WTC11 (cell line): ENCODE measurements around the gene ATP11A. TPM values are rescaled to one million over a fixed set of nuclear protein-coding genes. Genes with fewer than 3 reads are reported as not detected.

Experiments
- ATAC-seq: fragments of 200-7000 bp; cut with Tn5 transposase; 2 replicates; pipeline ENCODE4 v1.10.0; 2021; ENCODE audit warnings: mild to moderate bottlenecking, moderate library complexity
- CTCF ChIA-PET: fragments of 300-600 bp; sonication (Branson Sonifier 250); formaldehyde crosslinking; loops from one replicate; lab custom pipeline; 2021; ENCODE audit warnings: antibody characterized with exemption; lab: Charles Lee
- POLR2A ChIA-PET: fragments of 350-600 bp; sonication (Branson Sonifier 250); formaldehyde crosslinking; loops from one replicate; lab custom pipeline; 2021; ENCODE audit warnings: antibody characterized with exemption; lab: Charles Lee
- DNase-seq: peaks from one replicate; pipeline ENCODE4 v3.0.0; 2021; ENCODE audit warnings: low spot score
- H3K27ac Mint-ChIP-seq: 2 replicates; pipeline ENCODE4 v1.8.0; 2021; ENCODE audit warnings: mixed read lengths
- H3K27me3 Mint-ChIP-seq: 2 replicates; pipeline ENCODE4 v1.8.0; 2021; ENCODE audit warnings: low read depth, mild to moderate bottlenecking, moderate library complexity, mixed read lengths
- H3K36me3 Mint-ChIP-seq: 2 replicates; pipeline ENCODE4 v1.8.0; 2021; ENCODE audit warnings: mixed read lengths
- H3K4me1 Mint-ChIP-seq: 2 replicates; pipeline ENCODE4 v1.8.0; 2022; ENCODE audit warnings: mixed read lengths
- H3K4me3 Mint-ChIP-seq: 2 replicates; pipeline ENCODE4 v1.8.0; 2021; ENCODE audit warnings: mild to moderate bottlenecking, moderate library complexity, mixed read lengths
- H3K9me3 Mint-ChIP-seq: 2 replicates; pipeline ENCODE4 v1.8.0; 2021; ENCODE audit warnings: mixed read lengths
- GRHL2 ChIP-seq: fragments of 250-450 bp; sonication (Bioruptor Pico); IDR thresholded peaks from 2 replicates; pipeline ENCODE4 v1.8.0; 2022; ENCODE audit warnings: mild to moderate bottlenecking, moderate library complexity; ENCODE audit not compliant: insufficient replicate concordance, severe bottlenecking
- SMAD4 ChIP-seq: sonication (generic); formaldehyde crosslinking; IDR thresholded peaks from 2 replicates; pipeline ENCODE4 v1.8.0; 2022; ENCODE audit warnings: mild to moderate bottlenecking, missing genetic modification reagents
- TCF7 ChIP-seq: sonication (generic); formaldehyde crosslinking; IDR thresholded peaks from 2 replicates; pipeline ENCODE4 v1.8.0; 2022; ENCODE audit warnings: mild to moderate bottlenecking, low read depth, missing genetic modification reagents, moderate library complexity
- TEAD1 ChIP-seq: sonication (generic); formaldehyde crosslinking; IDR thresholded peaks from 2 replicates; pipeline ENCODE4 v1.8.0; 2022; ENCODE audit warnings: mild to moderate bottlenecking, missing genetic modification reagents
- TEAD4 ChIP-seq: sonication (generic); formaldehyde crosslinking; IDR thresholded peaks from 2 replicates; pipeline ENCODE4 v1.8.0; 2022; ENCODE audit warnings: mild to moderate bottlenecking, missing genetic modification reagents
- ZNF396 ChIP-seq: fragments of 250-450 bp; sonication (Bioruptor Pico); IDR thresholded peaks from 2 replicates; pipeline ENCODE4 v1.8.0; 2021; ENCODE audit warnings: mild to moderate bottlenecking, moderate library complexity, borderline replicate concordance
- total RNA-seq: library from RNA; stranded (reverse); gene quantifications from 3 replicates; pipeline ENCODE4 v1.2.3, GENCODE V29; 2021
- TF ChIP-seq, protein P1 (sequence below): sonication (generic); formaldehyde crosslinking; IDR thresholded peaks from 2 replicates; pipeline ENCODE4 v1.8.1; 2023; ENCODE audit warnings: mild to moderate bottlenecking, missing genetic modification reagents, borderline replicate concordance
- TF ChIP-seq, protein P2 (sequence below): sonication (generic); formaldehyde crosslinking; IDR thresholded peaks from 2 replicates; pipeline ENCODE4 v1.8.1; 2022; ENCODE audit warnings: mild to moderate bottlenecking, moderate library complexity, missing genetic modification reagents
- TF ChIP-seq, protein P3 (sequence below): fragments of 250-450 bp; sonication (Bioruptor Pico); IDR thresholded peaks from 2 replicates; pipeline ENCODE4 v1.8.0; 2021; ENCODE audit warnings: mild to moderate bottlenecking
- TF ChIP-seq, protein P4 (sequence below): sonication (generic); formaldehyde crosslinking; IDR thresholded peaks from 2 replicates; pipeline ENCODE4 v1.8.0; 2023; ENCODE audit warnings: missing genetic modification reagents, mild to moderate bottlenecking, borderline replicate concordance
- TF ChIP-seq, protein P5 (sequence below): fragments of 250-450 bp; sonication (Bioruptor Pico); IDR thresholded peaks from 2 replicates; pipeline ENCODE4 v1.9.0; 2021; ENCODE audit warnings: mild to moderate bottlenecking, borderline replicate concordance
- TF ChIP-seq, protein P6 (sequence below): sonication (generic); formaldehyde crosslinking; conservative IDR thresholded peaks from 2 replicates; pipeline ENCODE4 v1.8.1; 2023; ENCODE audit warnings: mild to moderate bottlenecking, low read depth, missing genetic modification reagents, moderate library complexity

The ATP11A gene
- total RNA-seq, 1 experiment from 2014 or later = 100 TPM

DNA sequence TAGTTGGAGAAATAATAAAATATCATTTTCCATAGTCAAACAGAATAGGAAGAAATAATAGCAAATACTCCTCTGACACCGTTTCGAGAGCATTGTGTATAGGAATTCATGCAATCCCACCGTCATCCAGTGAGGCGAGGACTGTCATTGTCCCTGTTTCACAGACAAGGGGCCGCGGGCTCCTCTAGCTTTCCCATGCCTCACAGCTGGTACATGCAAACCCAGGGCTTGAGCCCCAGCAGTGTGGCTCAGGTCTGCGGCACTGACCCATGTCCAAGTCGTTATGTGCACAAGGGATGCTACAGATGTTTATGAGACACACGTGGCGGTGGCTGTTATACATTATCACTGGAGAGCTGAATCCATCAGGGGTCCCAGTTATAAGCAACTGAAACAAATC lies 18.5 kb upstream of the ATP11A start:
- Mint-ChIP-seq H3K4me1 (peaks cover 33% of the 10 kb centered on the region), H3K4me3 (no peak overlapping the region), H3K36me3 (no peaks in the 10 kb centered on the region), H3K27ac (no peak overlapping the region), H3K27me3 (peaks cover 19% of the 10 kb centered on the region), H3K9me3 (no peaks in the 10 kb centered on the region)
- ChIA-PET POLR2A (no interaction called here), CTCF (interaction anchor here (0.9 to 1.1 kb wide), 3 partner anchors 31 to 260 kb away, joined by 3 to 4 read pairs (median 4); no protein-coding TSS in a partner anchor)
- ATAC-seq = no peak
- DNase-seq = no peak
- TF ChIP-seq, protein P1, sequence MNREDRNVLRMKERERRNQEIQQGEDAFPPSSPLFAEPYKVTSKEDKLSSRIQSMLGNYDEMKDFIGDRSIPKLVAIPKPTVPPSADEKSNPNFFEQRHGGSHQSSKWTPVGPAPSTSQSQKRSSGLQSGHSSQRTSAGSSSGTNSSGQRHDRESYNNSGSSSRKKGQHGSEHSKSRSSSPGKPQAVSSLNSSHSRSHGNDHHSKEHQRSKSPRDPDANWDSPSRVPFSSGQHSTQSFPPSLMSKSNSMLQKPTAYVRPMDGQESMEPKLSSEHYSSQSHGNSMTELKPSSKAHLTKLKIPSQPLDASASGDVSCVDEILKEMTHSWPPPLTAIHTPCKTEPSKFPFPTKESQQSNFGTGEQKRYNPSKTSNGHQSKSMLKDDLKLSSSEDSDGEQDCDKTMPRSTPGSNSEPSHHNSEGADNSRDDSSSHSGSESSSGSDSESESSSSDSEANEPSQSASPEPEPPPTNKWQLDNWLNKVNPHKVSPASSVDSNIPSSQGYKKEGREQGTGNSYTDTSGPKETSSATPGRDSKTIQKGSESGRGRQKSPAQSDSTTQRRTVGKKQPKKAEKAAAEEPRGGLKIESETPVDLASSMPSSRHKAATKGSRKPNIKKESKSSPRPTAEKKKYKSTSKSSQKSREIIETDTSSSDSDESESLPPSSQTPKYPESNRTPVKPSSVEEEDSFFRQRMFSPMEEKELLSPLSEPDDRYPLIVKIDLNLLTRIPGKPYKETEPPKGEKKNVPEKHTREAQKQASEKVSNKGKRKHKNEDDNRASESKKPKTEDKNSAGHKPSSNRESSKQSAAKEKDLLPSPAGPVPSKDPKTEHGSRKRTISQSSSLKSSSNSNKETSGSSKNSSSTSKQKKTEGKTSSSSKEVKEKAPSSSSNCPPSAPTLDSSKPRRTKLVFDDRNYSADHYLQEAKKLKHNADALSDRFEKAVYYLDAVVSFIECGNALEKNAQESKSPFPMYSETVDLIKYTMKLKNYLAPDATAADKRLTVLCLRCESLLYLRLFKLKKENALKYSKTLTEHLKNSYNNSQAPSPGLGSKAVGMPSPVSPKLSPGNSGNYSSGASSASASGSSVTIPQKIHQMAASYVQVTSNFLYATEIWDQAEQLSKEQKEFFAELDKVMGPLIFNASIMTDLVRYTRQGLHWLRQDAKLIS (CRISPR knock-in tag) = no peak
- TF ChIP-seq TEAD4 = no peak
- no peak for TF ChIP-seq ZNF396
- no peak for TF ChIP-seq TEAD1 (CRISPR knock-in tag)
- no peak for TF ChIP-seq SMAD4 (CRISPR knock-in tag)
- TF ChIP-seq, protein P2, sequence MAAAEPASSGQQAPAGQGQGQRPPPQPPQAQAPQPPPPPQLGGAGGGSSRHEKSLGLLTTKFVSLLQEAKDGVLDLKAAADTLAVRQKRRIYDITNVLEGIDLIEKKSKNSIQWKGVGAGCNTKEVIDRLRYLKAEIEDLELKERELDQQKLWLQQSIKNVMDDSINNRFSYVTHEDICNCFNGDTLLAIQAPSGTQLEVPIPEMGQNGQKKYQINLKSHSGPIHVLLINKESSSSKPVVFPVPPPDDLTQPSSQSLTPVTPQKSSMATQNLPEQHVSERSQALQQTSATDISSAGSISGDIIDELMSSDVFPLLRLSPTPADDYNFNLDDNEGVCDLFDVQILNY = no peak
- TF ChIP-seq, protein P3, sequence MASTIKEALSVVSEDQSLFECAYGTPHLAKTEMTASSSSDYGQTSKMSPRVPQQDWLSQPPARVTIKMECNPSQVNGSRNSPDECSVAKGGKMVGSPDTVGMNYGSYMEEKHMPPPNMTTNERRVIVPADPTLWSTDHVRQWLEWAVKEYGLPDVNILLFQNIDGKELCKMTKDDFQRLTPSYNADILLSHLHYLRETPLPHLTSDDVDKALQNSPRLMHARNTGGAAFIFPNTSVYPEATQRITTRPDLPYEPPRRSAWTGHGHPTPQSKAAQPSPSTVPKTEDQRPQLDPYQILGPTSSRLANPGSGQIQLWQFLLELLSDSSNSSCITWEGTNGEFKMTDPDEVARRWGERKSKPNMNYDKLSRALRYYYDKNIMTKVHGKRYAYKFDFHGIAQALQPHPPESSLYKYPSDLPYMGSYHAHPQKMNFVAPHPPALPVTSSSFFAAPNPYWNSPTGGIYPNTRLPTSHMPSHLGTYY (CRISPR knock-in tag) = no peak
- TF ChIP-seq, protein P4, sequence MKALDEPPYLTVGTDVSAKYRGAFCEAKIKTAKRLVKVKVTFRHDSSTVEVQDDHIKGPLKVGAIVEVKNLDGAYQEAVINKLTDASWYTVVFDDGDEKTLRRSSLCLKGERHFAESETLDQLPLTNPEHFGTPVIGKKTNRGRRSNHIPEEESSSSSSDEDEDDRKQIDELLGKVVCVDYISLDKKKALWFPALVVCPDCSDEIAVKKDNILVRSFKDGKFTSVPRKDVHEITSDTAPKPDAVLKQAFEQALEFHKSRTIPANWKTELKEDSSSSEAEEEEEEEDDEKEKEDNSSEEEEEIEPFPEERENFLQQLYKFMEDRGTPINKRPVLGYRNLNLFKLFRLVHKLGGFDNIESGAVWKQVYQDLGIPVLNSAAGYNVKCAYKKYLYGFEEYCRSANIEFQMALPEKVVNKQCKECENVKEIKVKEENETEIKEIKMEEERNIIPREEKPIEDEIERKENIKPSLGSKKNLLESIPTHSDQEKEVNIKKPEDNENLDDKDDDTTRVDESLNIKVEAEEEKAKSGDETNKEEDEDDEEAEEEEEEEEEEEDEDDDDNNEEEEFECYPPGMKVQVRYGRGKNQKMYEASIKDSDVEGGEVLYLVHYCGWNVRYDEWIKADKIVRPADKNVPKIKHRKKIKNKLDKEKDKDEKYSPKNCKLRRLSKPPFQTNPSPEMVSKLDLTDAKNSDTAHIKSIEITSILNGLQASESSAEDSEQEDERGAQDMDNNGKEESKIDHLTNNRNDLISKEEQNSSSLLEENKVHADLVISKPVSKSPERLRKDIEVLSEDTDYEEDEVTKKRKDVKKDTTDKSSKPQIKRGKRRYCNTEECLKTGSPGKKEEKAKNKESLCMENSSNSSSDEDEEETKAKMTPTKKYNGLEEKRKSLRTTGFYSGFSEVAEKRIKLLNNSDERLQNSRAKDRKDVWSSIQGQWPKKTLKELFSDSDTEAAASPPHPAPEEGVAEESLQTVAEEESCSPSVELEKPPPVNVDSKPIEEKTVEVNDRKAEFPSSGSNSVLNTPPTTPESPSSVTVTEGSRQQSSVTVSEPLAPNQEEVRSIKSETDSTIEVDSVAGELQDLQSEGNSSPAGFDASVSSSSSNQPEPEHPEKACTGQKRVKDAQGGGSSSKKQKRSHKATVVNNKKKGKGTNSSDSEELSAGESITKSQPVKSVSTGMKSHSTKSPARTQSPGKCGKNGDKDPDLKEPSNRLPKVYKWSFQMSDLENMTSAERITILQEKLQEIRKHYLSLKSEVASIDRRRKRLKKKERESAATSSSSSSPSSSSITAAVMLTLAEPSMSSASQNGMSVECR (CRISPR knock-in tag) = no peak
- no peak for TF ChIP-seq TCF7 (CRISPR knock-in tag)
- TF ChIP-seq GRHL2 = no peak
- TF ChIP-seq, protein P5, sequence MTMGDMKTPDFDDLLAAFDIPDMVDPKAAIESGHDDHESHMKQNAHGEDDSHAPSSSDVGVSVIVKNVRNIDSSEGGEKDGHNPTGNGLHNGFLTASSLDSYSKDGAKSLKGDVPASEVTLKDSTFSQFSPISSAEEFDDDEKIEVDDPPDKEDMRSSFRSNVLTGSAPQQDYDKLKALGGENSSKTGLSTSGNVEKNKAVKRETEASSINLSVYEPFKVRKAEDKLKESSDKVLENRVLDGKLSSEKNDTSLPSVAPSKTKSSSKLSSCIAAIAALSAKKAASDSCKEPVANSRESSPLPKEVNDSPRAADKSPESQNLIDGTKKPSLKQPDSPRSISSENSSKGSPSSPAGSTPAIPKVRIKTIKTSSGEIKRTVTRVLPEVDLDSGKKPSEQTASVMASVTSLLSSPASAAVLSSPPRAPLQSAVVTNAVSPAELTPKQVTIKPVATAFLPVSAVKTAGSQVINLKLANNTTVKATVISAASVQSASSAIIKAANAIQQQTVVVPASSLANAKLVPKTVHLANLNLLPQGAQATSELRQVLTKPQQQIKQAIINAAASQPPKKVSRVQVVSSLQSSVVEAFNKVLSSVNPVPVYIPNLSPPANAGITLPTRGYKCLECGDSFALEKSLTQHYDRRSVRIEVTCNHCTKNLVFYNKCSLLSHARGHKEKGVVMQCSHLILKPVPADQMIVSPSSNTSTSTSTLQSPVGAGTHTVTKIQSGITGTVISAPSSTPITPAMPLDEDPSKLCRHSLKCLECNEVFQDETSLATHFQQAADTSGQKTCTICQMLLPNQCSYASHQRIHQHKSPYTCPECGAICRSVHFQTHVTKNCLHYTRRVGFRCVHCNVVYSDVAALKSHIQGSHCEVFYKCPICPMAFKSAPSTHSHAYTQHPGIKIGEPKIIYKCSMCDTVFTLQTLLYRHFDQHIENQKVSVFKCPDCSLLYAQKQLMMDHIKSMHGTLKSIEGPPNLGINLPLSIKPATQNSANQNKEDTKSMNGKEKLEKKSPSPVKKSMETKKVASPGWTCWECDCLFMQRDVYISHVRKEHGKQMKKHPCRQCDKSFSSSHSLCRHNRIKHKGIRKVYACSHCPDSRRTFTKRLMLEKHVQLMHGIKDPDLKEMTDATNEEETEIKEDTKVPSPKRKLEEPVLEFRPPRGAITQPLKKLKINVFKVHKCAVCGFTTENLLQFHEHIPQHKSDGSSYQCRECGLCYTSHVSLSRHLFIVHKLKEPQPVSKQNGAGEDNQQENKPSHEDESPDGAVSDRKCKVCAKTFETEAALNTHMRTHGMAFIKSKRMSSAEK (CRISPR knock-in tag) = no peak
- TF ChIP-seq, protein P6, sequence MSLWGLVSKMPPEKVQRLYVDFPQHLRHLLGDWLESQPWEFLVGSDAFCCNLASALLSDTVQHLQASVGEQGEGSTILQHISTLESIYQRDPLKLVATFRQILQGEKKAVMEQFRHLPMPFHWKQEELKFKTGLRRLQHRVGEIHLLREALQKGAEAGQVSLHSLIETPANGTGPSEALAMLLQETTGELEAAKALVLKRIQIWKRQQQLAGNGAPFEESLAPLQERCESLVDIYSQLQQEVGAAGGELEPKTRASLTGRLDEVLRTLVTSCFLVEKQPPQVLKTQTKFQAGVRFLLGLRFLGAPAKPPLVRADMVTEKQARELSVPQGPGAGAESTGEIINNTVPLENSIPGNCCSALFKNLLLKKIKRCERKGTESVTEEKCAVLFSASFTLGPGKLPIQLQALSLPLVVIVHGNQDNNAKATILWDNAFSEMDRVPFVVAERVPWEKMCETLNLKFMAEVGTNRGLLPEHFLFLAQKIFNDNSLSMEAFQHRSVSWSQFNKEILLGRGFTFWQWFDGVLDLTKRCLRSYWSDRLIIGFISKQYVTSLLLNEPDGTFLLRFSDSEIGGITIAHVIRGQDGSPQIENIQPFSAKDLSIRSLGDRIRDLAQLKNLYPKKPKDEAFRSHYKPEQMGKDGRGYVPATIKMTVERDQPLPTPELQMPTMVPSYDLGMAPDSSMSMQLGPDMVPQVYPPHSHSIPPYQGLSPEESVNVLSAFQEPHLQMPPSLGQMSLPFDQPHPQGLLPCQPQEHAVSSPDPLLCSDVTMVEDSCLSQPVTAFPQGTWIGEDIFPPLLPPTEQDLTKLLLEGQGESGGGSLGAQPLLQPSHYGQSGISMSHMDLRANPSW (CRISPR knock-in tag) = no peak
